Measurements from ENCODE around the gene ASB5. TPM values are rescaled to one million over a fixed set of nuclear protein-coding genes. Genes with fewer than 3 reads are reported as not detected.
A peak's percentile ranks its signal among the peaks of the same experiment; 100 is the strongest.

ASB5 gene
- total and polyA plus RNA-seq, 4 donors, result 0.08 to 0.40 (median 0.31) TPM; not detected in 1

DNA sequence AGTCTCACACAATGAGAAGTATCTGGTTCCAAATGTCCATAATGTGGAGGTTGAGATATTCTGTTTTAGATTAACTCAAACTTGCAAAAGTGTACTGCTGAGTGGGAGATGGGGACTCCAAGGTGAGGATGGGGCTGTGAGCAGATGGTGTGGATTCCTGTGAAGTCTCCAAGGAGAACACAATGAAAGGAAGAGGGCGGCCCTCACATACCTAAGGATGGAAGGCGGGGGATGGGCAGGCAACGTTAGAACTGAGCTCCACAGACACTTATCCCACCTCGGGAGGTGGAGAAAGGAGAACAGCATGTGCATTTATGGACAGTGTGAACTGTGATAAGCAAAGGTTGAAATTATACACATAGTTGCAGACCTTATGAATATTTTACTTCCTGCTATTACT, 63.7 kb downstream of the ASB5 start:
- ATAC-seq (ENCODE audit: insufficient read depth, low FRiP score), result no peak
- no peak overlapping the region for H3K27ac ChIP-seq (ENCODE audit: low read depth in 1 of 2, low read length in 1 of 2)
- H3K4me1 ChIP-seq (ENCODE audit: control insufficient read depth in 5 of 5, insufficient read depth in 5 of 5, low read length in 5 of 5), result no peaks in the 10 kb centered on the region
- H3K27me3 ChIP-seq (ENCODE audit: control insufficient read depth in 3 of 3, insufficient read depth in 3 of 3, low read length in 2 of 3), result no peaks in the 10 kb centered on the region
- no peak for DNase-seq
- H3K9ac ChIP-seq (ENCODE audit: insufficient read depth in 1 of 2, low read length in 2 of 2), result no peak overlapping the region
- peaks cover 0 to 1% (median 0%) of the 10 kb centered on the region in 4 donors for H3K9me3 ChIP-seq (ENCODE audit: control insufficient read depth in 4 of 4, insufficient read depth in 3 of 4, low read length in 3 of 4)
- WGBS, 2 donors, result 62 to 63% methylated on average over 4 of the region's 4 CpGs
- TF ChIP-seq, protein P1, sequence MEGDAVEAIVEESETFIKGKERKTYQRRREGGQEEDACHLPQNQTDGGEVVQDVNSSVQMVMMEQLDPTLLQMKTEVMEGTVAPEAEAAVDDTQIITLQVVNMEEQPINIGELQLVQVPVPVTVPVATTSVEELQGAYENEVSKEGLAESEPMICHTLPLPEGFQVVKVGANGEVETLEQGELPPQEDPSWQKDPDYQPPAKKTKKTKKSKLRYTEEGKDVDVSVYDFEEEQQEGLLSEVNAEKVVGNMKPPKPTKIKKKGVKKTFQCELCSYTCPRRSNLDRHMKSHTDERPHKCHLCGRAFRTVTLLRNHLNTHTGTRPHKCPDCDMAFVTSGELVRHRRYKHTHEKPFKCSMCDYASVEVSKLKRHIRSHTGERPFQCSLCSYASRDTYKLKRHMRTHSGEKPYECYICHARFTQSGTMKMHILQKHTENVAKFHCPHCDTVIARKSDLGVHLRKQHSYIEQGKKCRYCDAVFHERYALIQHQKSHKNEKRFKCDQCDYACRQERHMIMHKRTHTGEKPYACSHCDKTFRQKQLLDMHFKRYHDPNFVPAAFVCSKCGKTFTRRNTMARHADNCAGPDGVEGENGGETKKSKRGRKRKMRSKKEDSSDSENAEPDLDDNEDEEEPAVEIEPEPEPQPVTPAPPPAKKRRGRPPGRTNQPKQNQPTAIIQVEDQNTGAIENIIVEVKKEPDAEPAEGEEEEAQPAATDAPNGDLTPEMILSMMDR (IDR thresholded peaks at IDR 0.05; ENCODE audit: control extremely low read depth, extremely low read depth), result no peak
- no peaks in the 10 kb centered on the region for H3K36me3 ChIP-seq (ENCODE audit: control insufficient read depth in 4 of 4, insufficient read depth in 4 of 4, low read length in 4 of 4)
- H3K4me3 ChIP-seq, result no peak overlapping the region

DNA sequence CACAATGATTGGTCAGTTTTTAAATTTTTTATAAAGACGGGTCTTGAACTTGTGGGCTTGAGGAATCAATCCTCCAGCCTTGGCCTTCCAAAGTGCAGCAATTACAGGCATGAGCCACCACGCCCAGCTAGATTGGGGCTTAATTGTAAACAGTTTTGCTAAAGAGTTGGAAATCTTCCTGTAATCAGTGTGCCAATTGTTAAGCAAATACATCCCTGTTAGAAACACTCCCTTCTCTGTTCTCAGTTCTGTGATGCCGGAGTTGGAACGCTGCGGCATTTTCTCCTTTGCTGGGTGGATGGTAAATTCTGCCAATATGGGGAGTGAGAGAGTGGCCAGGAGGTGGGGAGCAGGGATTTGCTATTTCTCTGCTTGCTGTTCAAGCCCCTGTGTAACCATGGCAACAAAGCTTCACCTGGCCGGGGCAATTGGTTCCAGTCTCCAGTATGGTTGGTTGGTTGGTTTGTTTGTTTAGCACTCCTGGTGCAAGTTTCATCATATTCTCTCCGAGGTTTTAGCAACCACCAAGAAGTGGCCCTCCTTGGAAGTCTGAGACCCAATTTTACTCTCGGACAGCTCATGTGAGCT, 70.6 kb downstream of the ASB5 start:
- TF ChIP-seq, protein P1 (IDR thresholded peaks at IDR 0.05; ENCODE audit: control extremely low read depth, extremely low read depth), result no peak
- peaks cover 0 to 5% (median 0%) of the 10 kb centered on the region in 5 donors for H3K4me1 ChIP-seq (ENCODE audit: control insufficient read depth in 5 of 5, insufficient read depth in 5 of 5, low read length in 5 of 5)
- no peak for ATAC-seq (ENCODE audit: insufficient read depth, low FRiP score)
- H3K36me3 ChIP-seq (ENCODE audit: control insufficient read depth in 4 of 4, insufficient read depth in 4 of 4, low read length in 4 of 4), result no peaks in the 10 kb centered on the region
- no peak for DNase-seq
- H3K27me3 ChIP-seq (ENCODE audit: control insufficient read depth in 3 of 3, insufficient read depth in 3 of 3, low read length in 2 of 3), result no peaks in the 10 kb centered on the region
- no peak overlapping the region for H3K4me3 ChIP-seq
- peak overlapping the region in 1 of 2 donors; percentile 15 for H3K27ac ChIP-seq (ENCODE audit: low read depth in 1 of 2, low read length in 1 of 2)
- H3K9ac ChIP-seq (ENCODE audit: insufficient read depth in 1 of 2, low read length in 2 of 2), result no peak overlapping the region
- WGBS, 2 donors, result 68 to 83% methylated on average over 8 of the region's 8 CpGs
- H3K9me3 ChIP-seq (ENCODE audit: control insufficient read depth in 4 of 4, insufficient read depth in 3 of 4, low read length in 3 of 4), result peaks cover 0 to 2% (median 0%) of the 10 kb centered on the region in 4 donors

DNA sequence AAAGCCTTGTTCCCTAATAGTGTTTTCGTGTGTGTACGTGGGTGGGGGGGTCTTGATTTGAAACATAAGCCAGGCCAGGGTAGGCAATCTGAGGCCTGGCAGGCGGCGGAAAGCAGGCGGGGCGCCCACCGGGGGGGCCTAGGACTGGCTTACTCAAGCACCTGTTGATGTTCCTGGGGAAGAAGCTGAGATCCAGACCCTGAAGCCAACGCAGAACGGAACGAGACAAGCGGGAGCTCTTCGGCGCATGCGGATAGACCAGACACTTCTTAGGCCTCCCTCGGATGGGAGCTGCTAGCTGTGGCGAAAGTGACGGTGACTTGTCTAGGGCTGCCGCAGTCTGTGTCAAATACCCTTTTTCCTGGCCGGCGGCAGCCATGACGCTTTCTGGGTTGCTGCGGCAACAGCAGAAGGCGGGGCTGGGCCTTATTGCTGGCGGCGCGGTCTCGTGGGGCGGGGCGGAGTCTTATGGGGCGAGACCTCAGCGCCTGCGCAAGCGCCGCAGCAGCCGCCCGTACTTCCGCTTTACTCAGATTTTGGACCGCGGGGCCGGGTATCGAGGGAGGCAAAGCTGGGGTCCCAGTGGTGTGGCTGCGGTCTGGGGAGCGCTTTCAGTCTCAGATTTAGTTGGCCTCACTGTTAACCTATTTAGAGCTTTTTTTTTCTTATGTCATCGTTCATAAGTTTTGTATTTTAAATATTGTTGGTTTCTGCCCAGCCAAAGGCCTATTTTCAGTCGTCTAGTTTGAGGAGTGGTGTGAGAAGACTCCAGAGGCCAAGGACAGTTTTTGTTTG, 73.6 kb downstream of the ASB5 start, which contains the start of gene SPATA4:
Gene SPATA4, minus strand, starts transcription at position 402 of the 795 bp plus-strand sequence. Its CDS starts 23 bp downstream, at position 379.
- 1% methylated on average over 40 to 45 of the region's 45 CpGs for WGBS, 2 donors
- H3K4me1 ChIP-seq (ENCODE audit: control insufficient read depth in 5 of 5, insufficient read depth in 5 of 5, low read length in 5 of 5), result peaks cover 0 to 5% (median 0%) of the 10 kb centered on the region in 5 donors
- DNase-seq (peak; percentile 94 to 97 (median 94)), ATAC-seq (ENCODE audit: insufficient read depth, low FRiP score) (peak; percentile 99)
- H3K9me3 ChIP-seq (ENCODE audit: control insufficient read depth in 4 of 4, insufficient read depth in 3 of 4, low read length in 3 of 4), result peaks cover 0 to 2% (median 0%) of the 10 kb centered on the region in 4 donors
- H3K27me3 ChIP-seq (ENCODE audit: control insufficient read depth in 3 of 3, insufficient read depth in 3 of 3, low read length in 2 of 3), result peaks cover 0 to 2% (median 0%) of the 10 kb centered on the region in 3 donors
- TF ChIP-seq, protein P1 (IDR thresholded peaks at IDR 0.05; ENCODE audit: control extremely low read depth, extremely low read depth), result no peak
- peak within 1 kb of the TSS; percentile 51 for H3K4me3 ChIP-seq
- peak within 1 kb of the TSS in 1 of 2 donors; percentile 85 for H3K9ac ChIP-seq (ENCODE audit: insufficient read depth in 1 of 2, low read length in 2 of 2)
- no peaks in the 10 kb centered on the region for H3K36me3 ChIP-seq (ENCODE audit: control insufficient read depth in 4 of 4, insufficient read depth in 4 of 4, low read length in 4 of 4)
- H3K27ac ChIP-seq (ENCODE audit: low read depth in 1 of 2, low read length in 1 of 2), result peak within 1 kb of the TSS; percentile 74 to 79

Measured in lung (tissue), 12 donors.